KMS-11 (cell line): ENCODE data around the gene ARHGEF37.
A peak's percentile ranks its signal among the peaks of the same experiment; 100 is the strongest.
"Not testable (repeated sequence)": the region's sequence is repeated elsewhere in the genome, so short reads cannot be mapped to it uniquely, and the experiment has no call there.

ENCODE experiments used
- H2AFZ ChIP-seq: fragments of 200-600 bp; sonication (generic); 2 replicates; pipeline ENCODE4 v1.6.1; 2016; ENCODE audit warnings: antibody characterized with exemption, mixed run types, low read depth
- H3K27ac ChIP-seq: fragments of 200-600 bp; sonication (generic); 2 replicates; pipeline ENCODE4 v1.6.1; 2016; ENCODE audit warnings: mild to moderate bottlenecking, mixed run types
- H3K27me3 ChIP-seq: fragments of 200-600 bp; sonication (generic); 2 replicates; pipeline ENCODE4 v1.6.1; 2017; ENCODE audit warnings: mild to moderate bottlenecking, low read depth, mixed run types, moderate library complexity; ENCODE audit not compliant: insufficient read depth
- H3K36me3 ChIP-seq: fragments of 200-600 bp; sonication (generic); 2 replicates; pipeline ENCODE4 v1.6.1; 2017; ENCODE audit warnings: mild to moderate bottlenecking, mixed run types; ENCODE audit not compliant: insufficient read depth
- H3K4me1 ChIP-seq: fragments of 200-600 bp; sonication (generic); 2 replicates; pipeline ENCODE4 v1.6.1; 2016; ENCODE audit warnings: mild to moderate bottlenecking, low read depth, mixed run types; ENCODE audit not compliant: poor library complexity, severe bottlenecking
- H3K4me2 ChIP-seq: fragments of 200-600 bp; sonication (generic); 2 replicates; pipeline ENCODE4 v1.7.0; 2016; ENCODE audit warnings: mild to moderate bottlenecking, mixed run types
- H3K4me3 ChIP-seq: fragments of 200-600 bp; sonication (generic); IDR thresholded peaks from 2 replicates; pipeline ENCODE4 v1.6.1; 2017; ENCODE audit warnings: low read depth, low read length, mixed read lengths; ENCODE audit not compliant: insufficient read depth
- H3K79me2 ChIP-seq: fragments of 200-600 bp; sonication (generic); 2 replicates; pipeline ENCODE4 v1.6.1; 2016; ENCODE audit warnings: low read depth, mixed run types; ENCODE audit not compliant: insufficient read depth
- H3K9ac ChIP-seq: fragments of 200-600 bp; sonication (generic); 2 replicates; pipeline ENCODE4 v1.6.1; 2016; ENCODE audit warnings: mild to moderate bottlenecking, mixed run types
- H4K20me1 ChIP-seq: fragments of 200-600 bp; sonication (generic); 2 replicates; pipeline ENCODE4 v1.6.1; 2016; ENCODE audit warnings: mild to moderate bottlenecking, mixed run types; ENCODE audit not compliant: insufficient read depth
- TF ChIP-seq, protein P1 (sequence below): fragments of 200-600 bp; sonication (generic); conservative IDR thresholded peaks from 2 replicates; pipeline ENCODE4 v1.6.1; 2017; ENCODE audit warnings: low read depth, mild to moderate bottlenecking, antibody characterized with exemption, low read length, moderate library complexity, mixed read lengths

The ARHGEF37 gene

GRCh38 chr5:149559706-149560105 lies 21.6 kb upstream of the ARHGEF37 start:
- no peaks in the 10 kb centered on the region for H3K79me2 ChIP-seq
- peaks cover 41% of the 10 kb centered on the region for H3K4me1 ChIP-seq
- H3K36me3 ChIP-seq = no peaks in the 10 kb centered on the region
- H2AFZ ChIP-seq = no peak overlapping the region
- no peak overlapping the region for H3K4me2 ChIP-seq
- no peaks in the 10 kb centered on the region for H4K20me1 ChIP-seq
- no peaks in the 10 kb centered on the region for H3K27me3 ChIP-seq
- TF ChIP-seq, protein P1, sequence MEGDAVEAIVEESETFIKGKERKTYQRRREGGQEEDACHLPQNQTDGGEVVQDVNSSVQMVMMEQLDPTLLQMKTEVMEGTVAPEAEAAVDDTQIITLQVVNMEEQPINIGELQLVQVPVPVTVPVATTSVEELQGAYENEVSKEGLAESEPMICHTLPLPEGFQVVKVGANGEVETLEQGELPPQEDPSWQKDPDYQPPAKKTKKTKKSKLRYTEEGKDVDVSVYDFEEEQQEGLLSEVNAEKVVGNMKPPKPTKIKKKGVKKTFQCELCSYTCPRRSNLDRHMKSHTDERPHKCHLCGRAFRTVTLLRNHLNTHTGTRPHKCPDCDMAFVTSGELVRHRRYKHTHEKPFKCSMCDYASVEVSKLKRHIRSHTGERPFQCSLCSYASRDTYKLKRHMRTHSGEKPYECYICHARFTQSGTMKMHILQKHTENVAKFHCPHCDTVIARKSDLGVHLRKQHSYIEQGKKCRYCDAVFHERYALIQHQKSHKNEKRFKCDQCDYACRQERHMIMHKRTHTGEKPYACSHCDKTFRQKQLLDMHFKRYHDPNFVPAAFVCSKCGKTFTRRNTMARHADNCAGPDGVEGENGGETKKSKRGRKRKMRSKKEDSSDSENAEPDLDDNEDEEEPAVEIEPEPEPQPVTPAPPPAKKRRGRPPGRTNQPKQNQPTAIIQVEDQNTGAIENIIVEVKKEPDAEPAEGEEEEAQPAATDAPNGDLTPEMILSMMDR = no peak
- no peak overlapping the region for H3K9ac ChIP-seq
- H3K27ac ChIP-seq = no peak overlapping the region
- no peak overlapping the region for H3K4me3 ChIP-seq

GRCh38 chr5:149561848-149562247 lies 19.4 kb upstream of the ARHGEF37 start:
- H3K4me1 ChIP-seq = peaks cover 41% of the 10 kb centered on the region
- H2AFZ ChIP-seq = peak overlapping the region; percentile 46; the same call in 1 of the 2 replicates
- H3K4me3 ChIP-seq = no peak overlapping the region

GRCh38 chr5:149563466-149563865 lies 17.8 kb upstream of the ARHGEF37 start:
- peak overlapping the region; percentile 47; the same call in 1 of the 2 replicates for H2AFZ ChIP-seq
- peaks cover 41% of the 10 kb centered on the region for H3K4me1 ChIP-seq
- H3K27me3 ChIP-seq = no peaks in the 10 kb centered on the region
- H3K4me3 ChIP-seq = no peak overlapping the region
- H3K79me2 ChIP-seq = no peaks in the 10 kb centered on the region
- no peaks in the 10 kb centered on the region for H4K20me1 ChIP-seq
- TF ChIP-seq, protein P1 = no peak
- H3K4me2 ChIP-seq = peak overlapping the region; percentile 25; the same call in 1 of the 2 replicates
- H3K9ac ChIP-seq = no peak overlapping the region
- H3K27ac ChIP-seq = 0 out of 2 replicates have a peak overlapping the region, but pooled peaks have one; percentile 22
- no peaks in the 10 kb centered on the region for H3K36me3 ChIP-seq

More at GRCh38 chr5:149561848-149562247, 19.4 kb upstream of the ARHGEF37 start:
- peak overlapping the region; percentile 32 for H3K27ac ChIP-seq
- H3K27me3 ChIP-seq = no peaks in the 10 kb centered on the region
- no peak overlapping the region for H3K9ac ChIP-seq
- TF ChIP-seq, protein P1 = no peak
- H3K4me2 ChIP-seq = peak overlapping the region; percentile 58
- no peaks in the 10 kb centered on the region for H4K20me1 ChIP-seq
- no peaks in the 10 kb centered on the region for H3K79me2 ChIP-seq
- H3K36me3 ChIP-seq = no peaks in the 10 kb centered on the region

GRCh38 chr5:149564542-149565140 lies 16.7 kb upstream of the ARHGEF37 start:
- H4K20me1 ChIP-seq, H3K27me3 ChIP-seq, H3K4me3 ChIP-seq, H3K27ac ChIP-seq, H3K36me3 ChIP-seq, H3K79me2 ChIP-seq: not testable (repeated sequence)
- Histone ChIP-seq H2AFZ (peak overlapping the region; percentile 78; the same call in 1 of the 2 replicates), H3K4me2 (peak overlapping the region; percentile 48; the same call in 1 of the 2 replicates), H3K9ac (peak overlapping the region; percentile 16; the same call in 1 of the 2 replicates), H3K4me1 (peaks cover 41% of the 10 kb centered on the region)
- TF ChIP-seq, protein P1 = peak; percentile 54; the same call in 1 of the 2 replicates
